ENCODE data around the gene FRMD8. TPM values are rescaled to one million over a fixed set of nuclear protein-coding genes. Genes with fewer than 3 reads are reported as not detected.

FRMD8 gene, protein sequence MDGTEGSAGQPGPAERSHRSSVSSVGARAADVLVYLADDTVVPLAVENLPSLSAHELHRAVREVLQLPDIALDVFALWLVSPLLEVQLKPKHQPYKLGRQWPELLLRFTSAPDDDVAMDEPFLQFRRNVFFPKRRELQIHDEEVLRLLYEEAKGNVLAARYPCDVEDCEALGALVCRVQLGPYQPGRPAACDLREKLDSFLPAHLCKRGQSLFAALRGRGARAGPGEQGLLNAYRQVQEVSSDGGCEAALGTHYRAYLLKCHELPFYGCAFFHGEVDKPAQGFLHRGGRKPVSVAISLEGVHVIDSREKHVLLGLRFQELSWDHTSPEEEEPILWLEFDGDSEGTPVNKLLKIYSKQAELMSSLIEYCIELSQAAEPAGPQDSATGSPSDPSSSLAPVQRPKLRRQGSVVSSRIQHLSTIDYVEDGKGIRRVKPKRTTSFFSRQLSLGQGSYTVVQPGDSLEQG
- total RNA-seq = 10 to 100 TPM; 45.6 to 58.4 (median 57.7) TPM
- total RNA-seq (2013) = 29.8 TPM

DNA sequence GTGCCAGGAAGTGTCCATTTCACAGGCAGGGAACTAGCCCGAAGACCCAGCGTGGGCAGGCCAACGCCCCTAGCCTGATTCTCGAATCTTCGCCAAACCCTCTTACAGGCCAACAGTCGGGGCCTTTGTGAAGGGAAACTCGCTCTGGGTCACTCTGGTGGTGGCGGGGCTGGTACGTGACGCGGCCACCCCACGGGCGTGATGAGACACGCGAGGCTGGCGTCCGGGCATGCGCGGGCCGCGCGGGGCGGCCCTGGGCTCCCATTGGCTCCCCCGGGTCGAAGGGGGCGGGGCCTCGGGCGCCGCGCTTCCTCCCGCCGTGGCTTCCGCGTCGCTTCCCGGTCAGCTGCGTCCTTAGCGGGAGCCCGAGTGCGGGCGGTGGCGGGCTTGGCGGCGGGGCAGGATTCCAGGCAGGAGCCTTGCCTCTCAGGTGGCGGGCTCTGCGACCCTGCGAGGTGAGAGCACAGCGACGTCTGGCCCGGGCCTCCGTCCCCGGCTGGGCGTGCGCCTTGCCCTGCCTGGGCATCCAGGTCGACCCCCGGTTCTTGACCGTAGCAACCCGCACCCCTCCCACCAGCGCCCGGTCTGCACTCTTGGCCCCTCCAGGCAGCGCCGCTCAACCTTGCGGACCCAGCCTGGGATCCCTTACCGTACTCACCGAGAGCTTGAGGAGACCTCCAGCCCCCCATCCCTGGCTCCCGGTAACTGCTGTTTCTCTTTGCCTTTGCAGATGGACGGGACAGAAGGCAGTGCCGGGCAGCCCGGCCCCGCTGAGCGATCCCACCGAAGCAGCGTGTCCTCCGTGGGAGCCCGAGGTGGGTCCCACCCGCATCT lies at the start of gene FRMD8:
FRMD8 (plus strand) TSS at position 331 of the 834 bp plus-strand sequence; CDS start at position 731, 400 bp downstream.
- 2% methylated on average over 76 of the region's 76 CpGs for WGBS (ENCODE audit: insufficient coverage)
- Histone ChIP-seq H3K36me3 (ENCODE audit: control insufficient read depth, insufficient read depth, low read length) (peaks cover 13% of the 10 kb centered on the region), H3K4me3 (ENCODE audit: low read length) (peak within 1 kb of the TSS; percentile 91), H3K9me3 (ENCODE audit: control insufficient read depth, insufficient read depth, low read length) (no peaks in the 10 kb centered on the region), H3K27me3 (ENCODE audit: control insufficient read depth, insufficient read depth, low read length) (no peaks in the 10 kb centered on the region), H3K27ac (ENCODE audit: low read length) (peak within 1 kb of the TSS; percentile 96), H3K4me1 (ENCODE audit: control insufficient read depth, insufficient read depth, low read length) (peaks cover 93% of the 10 kb centered on the region)
- DNase-seq (peak; percentile 94 to 96), ATAC-seq (peak; percentile 59 to 83 (median 70))
- no peaks in the 10 kb centered on the region for H3K27me3 Mint-ChIP-seq (ENCODE audit: low read depth in 2 of 2)
- peak within 1 kb of the TSS; percentile 99 for H3K27ac Mint-ChIP-seq
- no peaks in the 10 kb centered on the region for H3K9me3 Mint-ChIP-seq
- no peaks in the 10 kb centered on the region for H3K36me3 Mint-ChIP-seq
- peaks cover 52 to 84% of the 10 kb centered on the region in 2 donors for H3K4me1 Mint-ChIP-seq
- TF ChIP-seq, protein P1, sequence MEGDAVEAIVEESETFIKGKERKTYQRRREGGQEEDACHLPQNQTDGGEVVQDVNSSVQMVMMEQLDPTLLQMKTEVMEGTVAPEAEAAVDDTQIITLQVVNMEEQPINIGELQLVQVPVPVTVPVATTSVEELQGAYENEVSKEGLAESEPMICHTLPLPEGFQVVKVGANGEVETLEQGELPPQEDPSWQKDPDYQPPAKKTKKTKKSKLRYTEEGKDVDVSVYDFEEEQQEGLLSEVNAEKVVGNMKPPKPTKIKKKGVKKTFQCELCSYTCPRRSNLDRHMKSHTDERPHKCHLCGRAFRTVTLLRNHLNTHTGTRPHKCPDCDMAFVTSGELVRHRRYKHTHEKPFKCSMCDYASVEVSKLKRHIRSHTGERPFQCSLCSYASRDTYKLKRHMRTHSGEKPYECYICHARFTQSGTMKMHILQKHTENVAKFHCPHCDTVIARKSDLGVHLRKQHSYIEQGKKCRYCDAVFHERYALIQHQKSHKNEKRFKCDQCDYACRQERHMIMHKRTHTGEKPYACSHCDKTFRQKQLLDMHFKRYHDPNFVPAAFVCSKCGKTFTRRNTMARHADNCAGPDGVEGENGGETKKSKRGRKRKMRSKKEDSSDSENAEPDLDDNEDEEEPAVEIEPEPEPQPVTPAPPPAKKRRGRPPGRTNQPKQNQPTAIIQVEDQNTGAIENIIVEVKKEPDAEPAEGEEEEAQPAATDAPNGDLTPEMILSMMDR (IDR thresholded peaks at IDR 0.05) = no peak
- intact Hi-C loops (cut with micrococcal nuclease) = loop anchor here (5.0 kb wide), 1 partner anchor 186 kb away; the partner anchor contains the start of genes FAM89B and ZNRD2
- peak within 1 kb of the TSS; percentile 99 for H3K4me3 Mint-ChIP-seq

DNA sequence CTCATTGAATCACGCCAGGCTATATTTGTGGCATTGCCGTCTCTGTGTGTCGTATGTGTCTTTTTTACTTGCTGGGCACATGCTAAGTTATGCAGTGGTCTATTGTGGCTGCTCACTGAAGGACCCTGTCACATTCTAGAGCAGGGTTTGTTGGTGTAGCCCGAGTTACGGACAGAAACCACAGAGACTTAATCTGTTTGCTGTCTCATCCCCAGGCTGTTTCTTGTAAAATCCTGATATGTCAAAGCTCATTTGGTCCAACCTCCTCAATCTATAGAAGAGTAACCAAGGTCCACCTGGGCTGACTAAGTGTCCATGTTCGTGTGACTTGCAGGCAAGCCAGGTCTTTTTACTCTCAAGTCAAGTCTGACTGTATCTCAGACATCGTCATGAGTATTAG lies 47.8 kb upstream of the FRMD8 start:
- H3K4me1 ChIP-seq (ENCODE audit: control insufficient read depth, insufficient read depth, low read length) = peaks cover 9% of the 10 kb centered on the region
- no peak overlapping the region for H3K4me3 ChIP-seq (ENCODE audit: low read length)
- peak overlapping the region; percentile 5 to 21 for H3K27ac Mint-ChIP-seq
- WGBS (ENCODE audit: insufficient coverage) = 79% methylated on average over 7 of the region's 7 CpGs
- H3K4me1 Mint-ChIP-seq = peaks cover 41 to 42% of the 10 kb centered on the region in 2 donors
- no peaks in the 10 kb centered on the region for H3K36me3 Mint-ChIP-seq
- intact Hi-C loops (cut with micrococcal nuclease) = loop anchor here (10.0 kb wide), 1 partner anchor 494 kb away; the partner anchor contains the start of gene CDC42BPG
- no peak overlapping the region for H3K4me3 Mint-ChIP-seq
- peaks cover 43% of the 10 kb centered on the region for H3K36me3 ChIP-seq (ENCODE audit: control insufficient read depth, insufficient read depth, low read length)
- TF ChIP-seq, protein P1 (IDR thresholded peaks at IDR 0.05) = no peak
- H3K9me3 ChIP-seq (ENCODE audit: control insufficient read depth, insufficient read depth, low read length) = no peaks in the 10 kb centered on the region
- no peaks in the 10 kb centered on the region for H3K9me3 Mint-ChIP-seq
- ATAC-seq (no peak), DNase-seq (no peak)
- no peak overlapping the region for H3K27ac ChIP-seq (ENCODE audit: low read length)
- H3K27me3 Mint-ChIP-seq (ENCODE audit: low read depth in 2 of 2) = no peaks in the 10 kb centered on the region
- no peaks in the 10 kb centered on the region for H3K27me3 ChIP-seq (ENCODE audit: control insufficient read depth, insufficient read depth, low read length)

DNA sequence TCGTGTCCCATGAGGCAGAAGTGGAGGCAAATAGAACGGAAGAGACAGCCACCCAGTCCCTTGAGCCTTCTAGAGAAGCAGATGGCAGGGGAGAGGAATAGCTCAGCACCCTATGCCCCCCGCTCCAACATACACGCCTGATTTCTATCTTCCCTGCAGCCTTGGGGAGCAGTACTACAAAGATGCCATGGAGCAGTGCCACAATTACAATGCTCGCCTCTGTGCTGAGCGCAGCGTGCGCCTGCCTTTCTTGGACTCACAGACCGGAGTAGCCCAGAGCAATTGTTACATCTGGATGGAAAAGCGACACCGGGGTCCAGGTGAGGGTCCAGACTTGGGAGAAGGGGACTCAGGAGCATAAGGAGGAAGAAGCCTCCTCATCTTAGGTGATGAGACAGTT lies 46.2 kb upstream of the FRMD8 start:
- Mint-ChIP-seq H3K4me3 (no peak overlapping the region), H3K4me1 (peaks cover 30 to 34% of the 10 kb centered on the region in 2 donors), H3K36me3 (peaks cover 8% of the 10 kb centered on the region), H3K27me3 (ENCODE audit: low read depth in 2 of 2) (no peaks in the 10 kb centered on the region), H3K9me3 (no peaks in the 10 kb centered on the region), H3K27ac (peak overlapping the region in 1 of 2 donors; percentile 25)
- Histone ChIP-seq H3K36me3 (ENCODE audit: control insufficient read depth, insufficient read depth, low read length) (peaks cover 59% of the 10 kb centered on the region), H3K27me3 (ENCODE audit: control insufficient read depth, insufficient read depth, low read length) (no peaks in the 10 kb centered on the region), H3K27ac (ENCODE audit: low read length) (no peak overlapping the region), H3K4me1 (ENCODE audit: control insufficient read depth, insufficient read depth, low read length) (no peaks in the 10 kb centered on the region), H3K4me3 (ENCODE audit: low read length) (no peak overlapping the region), H3K9me3 (ENCODE audit: control insufficient read depth, insufficient read depth, low read length) (no peaks in the 10 kb centered on the region)
- intact Hi-C loops (cut with micrococcal nuclease) = no loop called here
- no peak for ATAC-seq
- DNase-seq = no peak
- WGBS (ENCODE audit: insufficient coverage) = 98% methylated on average over 11 of the region's 11 CpGs
- TF ChIP-seq, protein P1 (IDR thresholded peaks at IDR 0.05) = no peak

Measured in natural killer cell (primary cell).